Measurements from ENCODE around the gene PSENEN. TPM values are rescaled to one million over a fixed set of nuclear protein-coding genes. Genes with fewer than 3 reads are reported as not detected.

PSENEN gene
- total and polyA plus RNA-seq, 2 donors from 2014 or later: 84.0 to 185 TPM

DNA sequence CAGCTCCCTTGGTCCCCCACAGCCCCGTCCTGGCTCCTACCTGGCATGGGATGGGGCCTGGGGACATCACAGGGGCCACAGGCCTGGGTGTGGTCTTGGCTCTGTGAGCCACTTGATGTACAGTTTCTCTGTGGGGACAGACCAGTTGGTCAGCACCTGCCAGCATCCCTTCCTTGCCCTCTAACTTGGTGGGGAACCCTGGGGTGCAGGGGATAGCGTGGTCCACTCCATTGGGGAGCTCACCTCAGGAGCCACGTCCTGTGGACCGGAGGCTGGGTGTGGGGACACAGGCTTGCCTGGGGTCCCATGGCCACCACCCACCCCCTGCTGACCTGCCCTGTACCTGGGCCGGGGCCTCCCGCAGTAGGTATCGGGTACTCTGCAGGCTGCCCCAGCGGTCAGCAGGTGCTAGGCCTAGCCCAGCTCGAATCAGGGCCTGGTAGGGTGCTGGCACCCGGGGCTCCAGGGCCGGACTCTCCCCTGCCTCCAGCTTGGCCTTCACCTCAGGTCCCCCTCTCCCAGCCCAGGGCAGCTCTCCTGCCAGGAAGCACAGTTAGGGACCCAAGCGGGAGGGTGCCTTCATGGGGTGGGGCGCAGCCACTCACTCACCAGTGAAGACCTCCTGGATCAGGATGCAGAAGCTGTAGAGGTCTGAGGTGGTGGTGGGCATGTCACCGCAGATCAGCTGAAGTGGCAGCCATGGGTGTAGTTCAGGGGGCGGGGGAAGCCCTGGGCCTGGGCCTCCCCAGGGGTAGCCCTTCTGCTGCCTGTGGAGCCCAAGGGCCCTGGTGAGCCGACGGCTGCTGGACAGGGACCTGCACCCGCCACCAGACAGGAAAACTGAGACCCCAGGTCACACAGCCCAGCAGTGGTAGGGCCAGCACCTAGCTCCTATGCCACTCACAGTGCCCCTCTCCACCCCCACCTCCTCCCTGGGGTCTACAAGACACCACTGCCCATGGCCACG lies 44.8 kb downstream of the PSENEN start:
- Histone ChIP-seq H3K36me3 (ENCODE audit: control insufficient read depth in 2 of 3, insufficient read depth in 3 of 3, low read length in 3 of 3) (no peaks in the 10 kb centered on the region), H3K27me3 (ENCODE audit: control insufficient read depth, insufficient read depth, low read length) (no peaks in the 10 kb centered on the region), H3K9ac (ENCODE audit: low read length in 3 of 3) (no peak overlapping the region), H3K4me3 (ENCODE audit: low read length in 3 of 3) (no peak overlapping the region), H3K9me3 (ENCODE audit: control insufficient read depth in 2 of 3, insufficient read depth in 1 of 3, low read length in 3 of 3) (no peaks in the 10 kb centered on the region), H3K4me1 (ENCODE audit: control insufficient read depth in 2 of 3, insufficient read depth in 2 of 3, low read depth in 1 of 3, low read length in 3 of 3) (no peaks in the 10 kb centered on the region), H3K27ac (ENCODE audit: low read depth in 2 of 2, low read length in 2 of 2) (no peak overlapping the region)
- intact Hi-C loops (cut with DNase I): no loop called here
- TF ChIP-seq, protein P1, sequence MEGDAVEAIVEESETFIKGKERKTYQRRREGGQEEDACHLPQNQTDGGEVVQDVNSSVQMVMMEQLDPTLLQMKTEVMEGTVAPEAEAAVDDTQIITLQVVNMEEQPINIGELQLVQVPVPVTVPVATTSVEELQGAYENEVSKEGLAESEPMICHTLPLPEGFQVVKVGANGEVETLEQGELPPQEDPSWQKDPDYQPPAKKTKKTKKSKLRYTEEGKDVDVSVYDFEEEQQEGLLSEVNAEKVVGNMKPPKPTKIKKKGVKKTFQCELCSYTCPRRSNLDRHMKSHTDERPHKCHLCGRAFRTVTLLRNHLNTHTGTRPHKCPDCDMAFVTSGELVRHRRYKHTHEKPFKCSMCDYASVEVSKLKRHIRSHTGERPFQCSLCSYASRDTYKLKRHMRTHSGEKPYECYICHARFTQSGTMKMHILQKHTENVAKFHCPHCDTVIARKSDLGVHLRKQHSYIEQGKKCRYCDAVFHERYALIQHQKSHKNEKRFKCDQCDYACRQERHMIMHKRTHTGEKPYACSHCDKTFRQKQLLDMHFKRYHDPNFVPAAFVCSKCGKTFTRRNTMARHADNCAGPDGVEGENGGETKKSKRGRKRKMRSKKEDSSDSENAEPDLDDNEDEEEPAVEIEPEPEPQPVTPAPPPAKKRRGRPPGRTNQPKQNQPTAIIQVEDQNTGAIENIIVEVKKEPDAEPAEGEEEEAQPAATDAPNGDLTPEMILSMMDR (IDR thresholded peaks at IDR 0.05; ENCODE audit: borderline replicate concordance, extremely low read depth, insufficient read depth): no peak
- DNase-seq: no peak
- no peak for FAIRE-seq

DNA sequence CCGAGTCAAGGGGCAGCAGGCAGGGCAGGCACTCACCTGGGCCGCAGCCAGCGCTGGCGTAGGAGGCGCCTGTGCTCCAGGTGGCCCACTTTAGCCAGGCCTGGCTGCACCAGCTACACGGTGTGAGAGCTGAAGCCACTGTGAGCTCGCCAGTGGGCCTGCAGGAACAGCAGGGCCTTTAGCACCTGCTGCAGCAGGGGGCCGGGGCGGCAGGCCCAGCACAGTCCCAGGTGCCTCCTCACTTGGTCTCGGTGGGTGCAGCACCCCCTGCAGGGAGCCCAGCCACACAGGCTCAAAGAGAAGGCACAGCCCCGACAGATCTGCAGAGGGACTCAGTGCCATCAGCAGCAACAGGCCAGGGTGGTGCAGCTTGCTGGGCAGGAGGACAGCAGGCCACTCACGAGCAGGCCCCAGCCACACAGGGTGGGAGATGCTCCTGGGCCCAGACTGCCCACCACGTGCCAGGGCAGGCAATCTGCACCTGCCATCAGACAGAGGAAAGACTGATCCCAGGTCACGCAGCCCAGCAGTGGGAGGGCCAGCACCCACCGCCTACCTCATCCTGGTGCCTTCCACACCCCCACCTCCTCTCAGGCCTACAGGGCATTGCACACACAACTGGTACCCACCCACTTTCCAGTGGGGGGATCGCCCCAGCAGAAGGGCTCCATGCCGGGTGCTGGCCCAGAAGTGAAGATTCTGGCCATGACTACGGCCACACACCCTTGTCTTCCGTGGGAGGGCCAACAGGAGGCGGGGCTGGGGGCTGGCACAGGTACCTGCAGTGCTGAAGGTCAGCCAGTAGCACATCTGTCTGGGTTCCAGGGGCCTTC lies 45.7 kb downstream of the PSENEN start:
- Histone ChIP-seq H3K9ac (ENCODE audit: low read length in 3 of 3) (no peak overlapping the region), H3K9me3 (ENCODE audit: control insufficient read depth in 2 of 3, insufficient read depth in 1 of 3, low read length in 3 of 3) (no peaks in the 10 kb centered on the region), H3K27me3 (ENCODE audit: control insufficient read depth, insufficient read depth, low read length) (peaks cover 2% of the 10 kb centered on the region), H3K4me1 (ENCODE audit: control insufficient read depth in 2 of 3, insufficient read depth in 2 of 3, low read depth in 1 of 3, low read length in 3 of 3) (no peaks in the 10 kb centered on the region), H3K4me3 (ENCODE audit: low read length in 3 of 3) (no peak overlapping the region), H3K36me3 (ENCODE audit: control insufficient read depth in 2 of 3, insufficient read depth in 3 of 3, low read length in 3 of 3) (no peaks in the 10 kb centered on the region), H3K27ac (ENCODE audit: low read depth in 2 of 2, low read length in 2 of 2) (no peak overlapping the region)
- TF ChIP-seq, protein P1 (IDR thresholded peaks at IDR 0.05; ENCODE audit: borderline replicate concordance, extremely low read depth, insufficient read depth): no peak
- no peak for FAIRE-seq
- no peak for DNase-seq
- intact Hi-C loops (cut with DNase I): no loop called here

DNA sequence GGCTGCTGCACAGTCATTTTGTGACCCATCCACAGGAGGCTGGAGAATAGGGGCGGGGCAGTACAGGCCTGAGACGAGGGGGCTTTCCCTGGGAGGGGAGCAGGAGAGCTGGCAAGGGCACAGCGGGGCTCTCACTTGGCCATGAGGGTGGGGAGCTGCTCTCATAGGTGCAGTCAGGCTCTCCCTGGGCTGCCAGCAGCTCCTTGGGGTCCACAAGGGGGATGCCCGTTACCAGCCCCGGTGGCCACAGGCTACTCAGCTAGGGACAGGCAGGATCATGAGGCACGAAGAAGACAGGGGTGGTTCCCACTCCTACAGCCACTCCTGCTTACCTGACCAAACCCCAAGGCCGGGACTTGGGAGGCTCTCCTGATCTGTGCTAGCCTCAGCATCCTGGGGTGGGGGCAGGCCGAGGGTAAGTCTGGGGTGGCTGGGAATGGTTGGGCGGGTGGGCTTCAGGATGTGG lies 46.4 kb downstream of the PSENEN start:
- FAIRE-seq (no peak), DNase-seq (no peak)

More for the DNA sequence above, 46.4 kb downstream of the PSENEN start:
- no peaks in the 10 kb centered on the region for H3K9me3 ChIP-seq (ENCODE audit: control insufficient read depth in 2 of 3, insufficient read depth in 1 of 3, low read length in 3 of 3)
- peaks cover 2% of the 10 kb centered on the region for H3K27me3 ChIP-seq (ENCODE audit: control insufficient read depth, insufficient read depth, low read length)
- no peaks in the 10 kb centered on the region for H3K4me1 ChIP-seq (ENCODE audit: control insufficient read depth in 2 of 3, insufficient read depth in 2 of 3, low read depth in 1 of 3, low read length in 3 of 3)
- no peak overlapping the region for H3K9ac ChIP-seq (ENCODE audit: low read length in 3 of 3)
- H3K27ac ChIP-seq (ENCODE audit: low read depth in 2 of 2, low read length in 2 of 2): no peak overlapping the region
- intact Hi-C loops (cut with DNase I): no loop called here
- no peaks in the 10 kb centered on the region for H3K36me3 ChIP-seq (ENCODE audit: control insufficient read depth in 2 of 3, insufficient read depth in 3 of 3, low read length in 3 of 3)
- H3K4me3 ChIP-seq (ENCODE audit: low read length in 3 of 3): no peak overlapping the region
- TF ChIP-seq, protein P1 (IDR thresholded peaks at IDR 0.05; ENCODE audit: borderline replicate concordance, extremely low read depth, insufficient read depth): no peak
